ENCODE data around the gene EVI5L. TPM values are rescaled to one million over a fixed set of nuclear protein-coding genes. Genes with fewer than 3 reads are reported as not detected.
A peak's percentile ranks its signal among the peaks of the same experiment; 100 is the strongest.
"Not testable (repeated sequence)": the region's sequence is repeated elsewhere in the genome, so short reads cannot be mapped to it uniquely, and the experiment has no call there.

Gene EVI5L
- total and polyA plus RNA-seq, 4 donors, result 4.3 to 13.4 (median 12.5) TPM

DNA sequence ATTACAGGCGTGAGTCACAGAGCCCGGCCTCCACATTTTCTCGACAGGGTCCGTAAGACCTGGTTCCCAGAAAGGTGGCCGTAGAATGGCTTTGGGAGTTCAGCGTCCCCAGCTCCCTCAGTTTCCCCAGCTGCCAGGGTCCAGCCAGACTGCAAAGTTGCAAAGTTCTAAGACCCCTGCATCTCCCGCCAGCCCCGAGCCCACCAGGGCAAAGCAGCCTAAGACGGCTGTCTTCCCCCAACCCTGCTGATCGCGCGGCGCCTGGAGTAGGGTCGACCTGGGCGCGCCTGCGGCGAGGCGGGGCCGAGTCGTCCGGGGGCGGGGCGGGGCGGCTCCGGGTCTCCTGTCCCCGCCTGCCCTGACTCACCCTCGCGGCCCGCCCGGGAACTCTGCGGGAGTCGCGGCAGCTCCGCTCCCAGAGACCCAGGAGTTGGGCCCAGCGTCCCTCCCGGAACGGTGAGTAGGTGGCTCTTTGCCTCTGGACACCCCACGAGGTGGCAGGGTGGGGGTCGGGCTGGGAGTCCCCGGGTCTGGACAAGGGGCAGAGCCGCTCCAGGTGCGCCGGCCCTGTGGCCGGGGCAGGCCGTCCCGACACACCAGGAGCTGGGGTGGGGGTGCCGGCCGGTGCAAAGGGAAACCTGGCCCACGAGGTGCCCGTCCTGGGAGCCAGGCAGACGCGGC, 58.3 kb downstream of the EVI5L start, which contains the start of gene LRRC8E:
Gene LRRC8E, plus strand, starts transcription at position 366 of the 681 bp plus-strand sequence. CDS start 7,094 bp downstream, outside the sequence.
- ATAC-seq (ENCODE audit: low FRiP score) (peak; percentile 41), DNase-seq (no peak)
- intact Hi-C loops (cut with DNase I), result no loop called here
- no peaks in the 10 kb centered on the region for H3K9me3 ChIP-seq (ENCODE audit: control insufficient read depth, low read length)
- WGBS, 2 donors, result 11 to 13% methylated on average over 42 to 53 of the region's 53 CpGs
- H3K36me3 ChIP-seq (ENCODE audit: control insufficient read depth in 1 of 2, insufficient read depth in 2 of 2, low read length in 1 of 2), result no peaks in the 10 kb centered on the region
- H3K4me1 ChIP-seq (ENCODE audit: control insufficient read depth in 1 of 2, insufficient read depth in 2 of 2, low read length in 2 of 2), result no peaks in the 10 kb centered on the region
- H3K4me3 ChIP-seq (ENCODE audit: low read length in 2 of 2), result no peak within 1 kb of the TSS
- H3K27ac ChIP-seq (ENCODE audit: low read depth in 1 of 2, low read length in 2 of 2), result no peak within 1 kb of the TSS
- H3K27me3 ChIP-seq (ENCODE audit: control insufficient read depth in 1 of 2, insufficient read depth in 2 of 2, low read length in 1 of 2), result no peaks in the 10 kb centered on the region

DNA sequence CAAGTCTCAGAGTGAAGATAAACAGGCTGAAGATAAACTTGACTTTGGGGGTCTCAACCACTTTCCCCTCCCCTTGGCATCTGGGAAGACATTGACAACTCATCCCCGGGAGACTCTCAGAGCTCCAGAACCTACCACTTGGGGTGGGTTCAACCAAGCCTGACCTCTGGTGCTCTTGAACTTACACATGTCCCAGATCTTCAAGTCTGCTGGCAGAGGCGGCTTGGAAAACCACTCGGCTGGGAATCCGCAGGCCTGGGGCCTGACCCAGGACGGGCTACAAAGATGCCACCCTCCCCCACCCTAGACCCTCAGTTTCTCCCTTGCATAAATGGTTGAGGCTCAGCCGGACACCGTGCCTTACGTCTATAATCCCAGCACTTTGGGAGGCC, 58.8 kb downstream of the EVI5L start:
- intact Hi-C loops (cut with DNase I), result no loop called here

DNA sequence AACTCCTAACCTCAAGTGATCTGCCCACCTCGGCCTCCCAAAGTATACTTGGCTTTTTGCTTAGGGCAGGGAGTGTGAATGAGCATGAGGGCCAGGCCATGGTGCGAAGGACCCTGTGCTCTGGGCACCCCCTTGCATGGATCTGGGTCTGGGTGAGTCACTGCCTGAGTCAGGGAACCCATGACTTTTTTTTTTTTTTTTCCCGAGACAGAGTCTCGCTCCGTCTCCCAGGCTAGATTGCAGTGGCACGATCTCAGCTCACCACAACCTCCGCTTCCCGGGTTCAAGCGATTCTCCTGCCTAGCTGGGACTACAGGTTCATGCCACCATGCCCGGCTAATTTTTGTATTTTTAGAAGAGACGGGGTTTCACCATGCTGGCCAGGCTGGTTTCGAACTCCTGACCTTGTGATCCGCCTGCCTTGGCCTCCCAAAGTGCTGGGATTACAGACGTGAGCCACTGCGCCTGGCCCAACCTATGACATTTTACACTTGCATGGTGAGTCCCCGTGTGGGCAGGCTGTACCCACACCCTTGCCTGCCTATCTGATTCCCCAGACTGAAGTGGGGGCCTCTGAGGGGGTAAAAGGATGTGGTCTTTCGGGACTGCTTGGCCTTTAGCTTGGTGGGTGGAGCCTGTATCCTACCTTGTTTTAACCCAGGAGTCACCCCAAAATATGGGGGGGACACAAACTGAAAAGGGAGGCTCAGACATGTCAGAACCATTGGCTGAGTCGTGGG, 63.5 kb downstream of the EVI5L start:
- H3K4me3 ChIP-seq (ENCODE audit: low read length in 2 of 2); H3K4me1 ChIP-seq (ENCODE audit: control insufficient read depth in 1 of 2, insufficient read depth in 2 of 2, low read length in 2 of 2); H3K36me3 ChIP-seq (ENCODE audit: control insufficient read depth in 1 of 2, insufficient read depth in 2 of 2, low read length in 1 of 2); ATAC-seq (ENCODE audit: low FRiP score); H3K27ac ChIP-seq (ENCODE audit: low read depth in 1 of 2, low read length in 2 of 2); H3K27me3 ChIP-seq (ENCODE audit: control insufficient read depth in 1 of 2, insufficient read depth in 2 of 2, low read length in 1 of 2); intact Hi-C loops (cut with DNase I); H3K9me3 ChIP-seq (ENCODE audit: control insufficient read depth, low read length); DNase-seq: not testable (repeated sequence)
- WGBS, 2 donors, result 78 to 79% methylated on average over 18 of the region's 18 CpGs

More for the DNA sequence above, 58.8 kb downstream of the EVI5L start:
- Histone ChIP-seq H3K9me3 (ENCODE audit: control insufficient read depth, low read length) (no peaks in the 10 kb centered on the region), H3K4me3 (ENCODE audit: low read length in 2 of 2) (no peak overlapping the region), H3K27me3 (ENCODE audit: control insufficient read depth in 1 of 2, insufficient read depth in 2 of 2, low read length in 1 of 2) (no peaks in the 10 kb centered on the region), H3K27ac (ENCODE audit: low read depth in 1 of 2, low read length in 2 of 2) (no peak overlapping the region), H3K36me3 (ENCODE audit: control insufficient read depth in 1 of 2, insufficient read depth in 2 of 2, low read length in 1 of 2) (no peaks in the 10 kb centered on the region), H3K4me1 (ENCODE audit: control insufficient read depth in 1 of 2, insufficient read depth in 2 of 2, low read length in 2 of 2) (no peaks in the 10 kb centered on the region)
- ATAC-seq (ENCODE audit: low FRiP score) (no peak), DNase-seq (no peak)
- 78% methylated on average over 8 of the region's 8 CpGs for WGBS, 2 donors

DNA sequence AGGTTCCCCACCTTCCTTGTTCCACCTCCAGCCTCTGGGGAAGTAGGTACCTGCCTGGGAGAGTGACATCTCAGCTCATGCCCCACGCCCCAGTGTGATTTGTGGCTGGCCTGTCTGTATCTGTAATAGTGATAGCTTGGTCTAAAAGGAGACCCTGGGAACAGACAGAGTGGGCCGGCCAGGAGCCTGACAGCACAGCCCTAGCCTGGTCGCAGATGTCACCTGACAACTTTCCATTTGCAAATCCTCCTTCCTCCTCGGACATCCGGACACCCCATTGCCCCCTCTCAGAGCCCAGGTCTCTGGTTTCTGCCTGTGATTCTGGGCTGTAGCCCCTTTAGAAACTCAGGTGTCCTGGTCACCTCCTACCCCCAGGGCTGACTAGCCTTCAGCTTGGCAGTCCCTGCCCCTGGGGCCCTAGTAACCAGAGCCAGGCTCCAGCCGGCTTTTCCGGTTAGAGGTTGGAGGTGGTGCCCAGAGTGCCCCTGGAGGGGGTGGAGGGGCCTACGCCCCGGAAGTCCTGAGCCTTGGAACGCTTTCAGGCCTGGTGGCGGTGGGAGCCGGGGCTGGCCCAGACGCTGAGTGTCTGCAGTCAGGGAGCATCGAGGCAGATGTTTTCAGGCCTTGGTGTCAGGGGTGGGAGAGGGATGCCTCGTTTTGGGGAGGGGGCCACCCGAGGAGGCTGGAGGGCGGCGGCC, 64.7 kb downstream of the EVI5L start:
- H3K4me3 ChIP-seq (ENCODE audit: low read length in 2 of 2), result no peak overlapping the region
- intact Hi-C loops (cut with DNase I), result no loop called here
- no peaks in the 10 kb centered on the region for H3K36me3 ChIP-seq (ENCODE audit: control insufficient read depth in 1 of 2, insufficient read depth in 2 of 2, low read length in 1 of 2)
- no peaks in the 10 kb centered on the region for H3K4me1 ChIP-seq (ENCODE audit: control insufficient read depth in 1 of 2, insufficient read depth in 2 of 2, low read length in 2 of 2)
- 64 to 68% methylated on average over 18 of the region's 18 CpGs for WGBS, 2 donors
- ATAC-seq (ENCODE audit: low FRiP score) (no peak), DNase-seq (no peak)
- no peaks in the 10 kb centered on the region for H3K9me3 ChIP-seq (ENCODE audit: control insufficient read depth, low read length)
- H3K27me3 ChIP-seq (ENCODE audit: control insufficient read depth in 1 of 2, insufficient read depth in 2 of 2, low read length in 1 of 2), result no peaks in the 10 kb centered on the region
- no peak overlapping the region for H3K27ac ChIP-seq (ENCODE audit: low read depth in 1 of 2, low read length in 2 of 2)

DNA sequence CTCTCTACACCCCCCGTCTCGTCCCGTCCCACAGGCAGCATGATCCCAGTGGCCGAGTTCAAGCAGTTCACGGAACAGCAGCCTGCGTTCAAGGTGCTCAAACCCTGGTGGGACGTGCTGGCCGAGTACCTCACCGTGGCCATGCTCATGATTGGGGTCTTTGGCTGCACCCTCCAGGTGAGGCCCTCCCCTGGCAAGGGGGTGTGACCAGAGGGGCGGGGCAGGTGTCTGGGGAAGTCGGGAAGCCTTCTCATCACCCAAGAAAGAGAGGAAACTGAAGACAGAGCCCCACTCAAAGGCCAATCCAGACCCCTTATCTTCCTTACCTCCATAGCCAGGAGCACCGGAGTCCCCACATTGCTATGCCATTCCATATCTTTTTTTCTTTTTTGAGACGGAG, 65.5 kb downstream of the EVI5L start:
- no peaks in the 10 kb centered on the region for H3K27me3 ChIP-seq (ENCODE audit: control insufficient read depth in 1 of 2, insufficient read depth in 2 of 2, low read length in 1 of 2)
- whole genome bisulfite sequencing, 2 donors, result 90 to 96% methylated on average over 11 to 13 of the region's 13 CpGs
- ATAC-seq (ENCODE audit: low FRiP score) (no peak), DNase-seq (no peak)
- H3K9me3 ChIP-seq (ENCODE audit: control insufficient read depth, low read length), result no peaks in the 10 kb centered on the region
- H3K4me1 ChIP-seq (ENCODE audit: control insufficient read depth in 1 of 2, insufficient read depth in 2 of 2, low read length in 2 of 2), result no peaks in the 10 kb centered on the region
- no peaks in the 10 kb centered on the region for H3K36me3 ChIP-seq (ENCODE audit: control insufficient read depth in 1 of 2, insufficient read depth in 2 of 2, low read length in 1 of 2)
- H3K27ac ChIP-seq (ENCODE audit: low read depth in 1 of 2, low read length in 2 of 2), result no peak overlapping the region
- intact Hi-C loops (cut with DNase I), result no loop called here
- H3K4me3 ChIP-seq (ENCODE audit: low read length in 2 of 2), result no peak overlapping the region

DNA sequence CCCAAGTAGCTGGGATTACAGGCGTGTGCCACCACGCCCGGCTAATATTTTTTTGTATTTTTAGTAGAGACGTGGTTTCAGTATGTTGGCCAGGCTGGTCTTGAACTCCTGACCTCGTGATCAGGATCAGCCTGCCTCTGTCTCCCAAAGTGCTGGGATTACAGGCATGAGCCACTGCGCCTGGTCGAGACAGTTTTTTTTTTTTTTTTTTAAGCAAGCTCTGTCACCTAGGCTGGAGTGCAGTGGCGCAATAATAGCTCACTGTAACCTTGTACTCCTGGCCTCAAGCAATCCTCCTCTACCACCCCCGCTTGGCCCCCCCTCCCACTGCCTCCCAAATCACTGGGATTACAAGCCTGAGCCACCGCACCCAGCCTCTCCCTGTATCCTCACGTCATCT, 67.3 kb downstream of the EVI5L start:
- Histone ChIP-seq H3K4me1 (ENCODE audit: control insufficient read depth in 1 of 2, insufficient read depth in 2 of 2, low read length in 2 of 2) (no peaks in the 10 kb centered on the region), H3K36me3 (ENCODE audit: control insufficient read depth in 1 of 2, insufficient read depth in 2 of 2, low read length in 1 of 2) (no peaks in the 10 kb centered on the region), H3K4me3 (ENCODE audit: low read length in 2 of 2) (no peak overlapping the region), H3K27ac (ENCODE audit: low read depth in 1 of 2, low read length in 2 of 2) (no peak overlapping the region), H3K27me3 (ENCODE audit: control insufficient read depth in 1 of 2, insufficient read depth in 2 of 2, low read length in 1 of 2) (no peaks in the 10 kb centered on the region), H3K9me3 (ENCODE audit: control insufficient read depth, low read length) (no peaks in the 10 kb centered on the region)
- no peak for ATAC-seq (ENCODE audit: low FRiP score)
- 87 to 91% methylated on average over 11 of the region's 11 CpGs for WGBS, 2 donors
- no peak for DNase-seq
- intact Hi-C loops (cut with DNase I), result no loop called here

DNA sequence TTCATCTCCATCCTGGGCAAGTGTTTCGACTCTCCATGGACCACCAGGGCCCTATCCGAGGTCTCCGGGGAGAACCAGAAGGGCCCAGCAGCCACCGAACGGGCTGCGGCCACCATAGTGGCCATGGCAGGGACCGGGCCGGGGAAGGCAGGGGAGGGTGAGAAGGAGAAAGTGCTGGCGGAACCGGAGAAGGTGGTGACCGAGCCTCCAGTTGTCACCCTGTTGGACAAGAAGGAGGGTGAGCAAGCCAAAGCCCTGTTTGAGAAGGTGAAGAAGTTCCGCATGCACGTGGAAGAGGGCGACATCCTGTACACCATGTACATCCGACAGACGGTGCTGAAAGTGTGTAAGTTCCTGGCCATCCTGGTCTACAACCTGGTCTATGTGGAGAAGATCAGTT, 68.9 kb downstream of the EVI5L start:
- H3K4me1 ChIP-seq (ENCODE audit: control insufficient read depth in 1 of 2, insufficient read depth in 2 of 2, low read length in 2 of 2), result no peaks in the 10 kb centered on the region
- no peaks in the 10 kb centered on the region for H3K36me3 ChIP-seq (ENCODE audit: control insufficient read depth in 1 of 2, insufficient read depth in 2 of 2, low read length in 1 of 2)
- intact Hi-C loops (cut with DNase I), result no loop called here
- no peaks in the 10 kb centered on the region for H3K9me3 ChIP-seq (ENCODE audit: control insufficient read depth, low read length)
- 94 to 96% methylated on average over 16 of the region's 16 CpGs for WGBS, 2 donors
- no peak overlapping the region for H3K4me3 ChIP-seq (ENCODE audit: low read length in 2 of 2)
- no peak for DNase-seq
- H3K27ac ChIP-seq (ENCODE audit: low read depth in 1 of 2, low read length in 2 of 2), result no peak overlapping the region
- ATAC-seq (ENCODE audit: low FRiP score), result no peak
- no peaks in the 10 kb centered on the region for H3K27me3 ChIP-seq (ENCODE audit: control insufficient read depth in 1 of 2, insufficient read depth in 2 of 2, low read length in 1 of 2)

DNA sequence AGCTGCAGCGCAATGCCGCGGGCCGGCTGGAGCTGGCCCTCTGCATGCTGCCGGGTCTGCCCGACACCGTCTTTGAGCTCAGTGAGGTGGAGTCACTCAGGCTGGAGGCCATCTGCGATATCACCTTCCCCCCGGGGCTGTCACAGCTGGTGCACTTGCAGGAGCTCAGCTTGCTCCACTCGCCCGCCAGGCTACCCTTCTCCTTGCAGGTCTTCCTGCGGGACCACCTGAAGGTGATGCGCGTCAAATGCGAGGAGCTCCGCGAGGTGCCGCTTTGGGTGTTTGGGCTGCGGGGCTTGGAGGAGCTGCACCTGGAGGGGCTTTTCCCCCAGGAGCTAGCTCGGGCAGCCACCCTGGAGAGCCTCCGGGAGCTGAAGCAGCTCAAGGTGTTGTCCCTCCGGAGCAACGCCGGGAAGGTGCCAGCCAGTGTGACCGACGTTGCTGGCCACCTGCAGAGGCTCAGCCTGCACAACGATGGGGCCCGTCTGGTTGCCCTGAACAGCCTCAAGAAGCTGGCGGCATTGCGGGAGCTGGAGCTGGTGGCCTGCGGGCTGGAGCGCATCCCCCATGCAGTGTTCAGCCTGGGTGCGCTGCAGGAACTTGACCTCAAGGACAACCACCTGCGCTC, 69.8 kb downstream of the EVI5L start:
- intact Hi-C loops (cut with DNase I), result no loop called here

More for the DNA sequence above, 69.8 kb downstream of the EVI5L start:
- Histone ChIP-seq H3K36me3 (ENCODE audit: control insufficient read depth in 1 of 2, insufficient read depth in 2 of 2, low read length in 1 of 2) (no peaks in the 10 kb centered on the region), H3K4me3 (ENCODE audit: low read length in 2 of 2) (no peak overlapping the region), H3K27me3 (ENCODE audit: control insufficient read depth in 1 of 2, insufficient read depth in 2 of 2, low read length in 1 of 2) (no peaks in the 10 kb centered on the region), H3K9me3 (ENCODE audit: control insufficient read depth, low read length) (no peaks in the 10 kb centered on the region), H3K4me1 (ENCODE audit: control insufficient read depth in 1 of 2, insufficient read depth in 2 of 2, low read length in 2 of 2) (no peaks in the 10 kb centered on the region), H3K27ac (ENCODE audit: low read depth in 1 of 2, low read length in 2 of 2) (no peak overlapping the region)
- ATAC-seq (ENCODE audit: low FRiP score), result no peak
- 93 to 94% methylated on average over 34 of the region's 34 CpGs for WGBS, 2 donors
- DNase-seq, result no peak
